GM19438 (cell line): ENCODE results near the gene CENPH.
"Not testable (repeated sequence)": the region's sequence is repeated elsewhere in the genome, so short reads cannot be mapped to it uniquely, and the experiment has no call there.

ENCODE experiments used
- ATAC-seq: cut with Tn5 transposase; IDR thresholded peaks from one replicate; pipeline ENCODE4 v1.9.1; 2021; ENCODE audit warnings: low read depth; ENCODE audit not compliant: unreplicated experiment

The CENPH gene

DNA sequence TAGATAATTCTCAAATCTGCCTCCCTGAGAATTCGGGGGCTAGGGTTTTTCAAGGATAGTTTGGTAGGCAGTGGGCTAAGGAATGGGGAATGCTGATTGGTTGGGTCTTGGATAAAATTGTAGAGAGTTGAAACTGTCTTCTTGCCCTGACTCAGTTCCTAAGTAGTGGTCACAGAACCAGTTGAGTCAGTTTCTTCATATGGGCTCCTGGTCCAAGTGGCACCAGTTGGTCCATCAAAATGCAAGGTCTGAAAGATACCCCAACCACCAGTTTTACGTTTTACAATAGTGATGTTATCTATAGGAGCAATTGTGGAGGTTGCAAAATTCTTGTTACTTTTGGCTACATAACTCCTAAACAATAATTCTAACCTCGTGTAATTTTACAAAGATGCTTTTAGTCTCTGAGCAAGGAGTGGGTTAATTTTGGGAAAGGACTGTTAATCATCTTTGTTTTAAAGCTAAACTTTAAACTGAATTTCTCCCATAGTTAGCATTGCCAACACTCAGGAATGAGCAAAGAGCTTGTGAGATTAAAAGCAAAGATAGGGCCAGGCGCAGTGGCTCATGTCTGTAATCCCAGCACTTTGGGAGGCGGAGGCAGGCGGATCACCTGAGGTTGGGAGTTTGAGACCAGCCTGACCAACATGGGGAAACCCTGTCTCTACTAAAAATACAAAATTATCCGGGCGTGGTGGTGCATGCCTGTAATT, 53.0 kb downstream of the CENPH start:
- no peak for ATAC-seq

DNA sequence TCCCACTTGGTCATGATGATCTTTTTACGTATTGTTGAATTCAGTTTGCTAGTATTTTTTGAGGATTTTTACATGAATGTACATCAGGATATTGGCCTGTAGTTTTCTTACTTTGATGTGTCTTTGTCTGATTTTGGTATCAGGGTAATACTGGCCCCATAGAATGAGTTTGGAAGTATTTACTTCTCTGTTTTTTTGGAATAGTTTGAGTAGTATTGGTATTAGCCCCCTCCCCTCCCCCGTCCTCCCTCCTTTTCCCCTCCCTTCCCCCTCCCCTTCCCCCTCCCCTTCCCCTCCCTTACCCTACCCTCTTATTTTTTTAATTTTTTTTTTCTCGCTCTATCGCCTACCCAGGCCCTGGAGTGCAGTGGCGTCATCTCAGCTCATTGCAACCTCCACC, 55.6 kb downstream of the CENPH start:
- ATAC-seq, result no peak

DNA sequence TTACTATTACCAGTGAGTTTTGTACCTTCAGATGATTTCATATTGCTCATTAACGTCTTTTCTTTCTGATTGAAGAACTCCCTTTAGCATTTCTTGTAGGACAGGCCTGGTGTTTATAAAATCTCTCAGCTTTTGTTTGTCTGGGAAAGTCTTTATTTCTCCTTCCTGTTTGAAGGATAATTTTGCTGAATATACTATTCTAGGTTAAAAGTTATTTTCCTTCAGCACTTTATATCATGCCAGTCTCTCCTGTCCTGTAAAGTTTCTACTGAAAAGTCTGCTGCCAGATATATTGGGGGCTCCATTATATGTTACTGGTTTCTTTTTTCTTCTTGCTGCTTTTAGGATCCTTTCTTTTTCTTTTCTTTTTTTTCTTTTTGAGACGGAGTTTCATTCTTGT, 58.6 kb downstream of the CENPH start:
- no peak for ATAC-seq

DNA sequence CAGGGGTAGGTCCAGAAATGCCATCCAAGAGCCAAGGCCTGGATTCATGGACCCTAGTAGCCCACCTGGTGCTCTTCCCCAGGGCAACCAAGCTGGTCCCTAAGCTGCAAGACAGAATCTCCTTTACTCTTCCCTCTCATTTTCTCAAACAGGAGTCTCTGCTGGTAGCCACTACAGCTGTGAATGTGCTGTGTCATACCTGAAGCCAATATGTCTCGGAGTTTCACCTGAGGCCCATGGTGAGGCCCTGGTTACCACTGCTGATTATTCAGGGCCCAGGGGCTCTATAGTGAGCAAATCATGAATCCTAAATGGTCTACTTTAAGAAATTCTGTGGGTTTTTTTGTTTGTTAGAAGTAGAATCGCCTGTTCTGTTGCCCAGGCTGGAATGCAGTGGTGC, 61.2 kb downstream of the CENPH start:
- no peak for ATAC-seq

DNA sequence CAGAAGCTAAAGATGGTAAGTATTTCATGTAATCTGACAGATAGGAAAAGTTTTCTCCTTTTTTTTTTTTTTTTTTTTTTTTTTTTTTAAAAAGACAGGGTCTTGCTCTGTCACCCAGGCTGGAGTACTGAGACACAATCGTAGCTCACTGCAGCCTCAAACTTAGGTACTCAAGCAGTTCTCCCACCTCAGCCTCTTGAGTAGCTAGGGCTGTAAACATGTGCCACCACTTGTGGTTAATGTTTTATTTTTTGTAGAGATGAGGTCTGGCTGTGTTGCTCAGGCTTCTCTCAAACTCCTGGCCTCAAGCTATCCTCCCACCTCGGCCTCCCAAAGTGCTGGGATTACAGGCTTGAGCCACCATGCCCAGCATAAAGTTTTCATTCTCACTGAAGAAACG, 63.1 kb downstream of the CENPH start:
- no peak for ATAC-seq

DNA sequence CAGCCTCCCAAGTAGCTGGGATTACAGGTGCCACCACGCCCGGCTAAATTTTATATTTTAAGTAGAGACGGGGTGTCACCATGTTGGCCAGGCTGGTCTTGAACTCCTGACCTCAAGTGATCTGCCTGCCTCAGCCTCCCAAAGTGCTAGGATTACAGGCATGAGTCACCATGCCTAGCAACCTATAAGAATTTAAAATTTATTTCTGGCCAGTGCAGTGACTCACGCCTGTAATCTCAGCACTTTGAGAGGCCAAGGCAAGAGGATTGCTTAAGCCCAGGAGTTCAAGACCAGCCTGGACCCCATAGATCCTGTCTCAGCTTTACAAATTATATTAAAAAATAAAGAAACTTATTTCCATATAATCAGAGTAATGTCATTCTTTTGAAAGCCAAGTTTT, 66.6 kb downstream of the CENPH start:
- not testable (repeated sequence) for ATAC-seq

DNA sequence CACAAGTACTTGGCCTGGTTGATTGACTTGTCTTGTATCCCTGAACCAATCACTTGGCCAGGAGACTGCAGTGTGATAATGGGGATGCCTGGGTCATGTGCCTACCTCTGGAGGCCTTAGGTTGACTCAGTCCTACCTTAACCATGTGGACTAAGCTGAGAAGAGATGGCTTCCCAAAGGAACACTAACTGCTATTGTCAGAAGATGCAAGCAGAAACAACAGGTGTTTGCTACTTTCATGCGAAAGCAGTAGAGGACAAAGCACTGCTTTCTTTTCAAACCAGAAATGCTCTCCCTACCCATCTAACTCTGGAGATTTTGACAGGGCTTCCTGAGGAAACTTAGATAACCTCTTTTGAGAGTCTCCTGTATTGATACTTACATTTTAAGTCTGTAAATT, 68.2 kb downstream of the CENPH start:
- ATAC-seq, result no peak
